HL-60 (cell line): ENCODE results near the gene LRBA.

ENCODE experiments used
- GABPA ChIP-seq: IDR thresholded peaks from 2 replicates; pipeline ENCODE4 v1.6.1; 2012; ENCODE audit warnings: low read depth
- POLR2AphosphoS5 ChIP-seq: IDR thresholded peaks from 2 replicates; pipeline ENCODE4 v1.6.1; 2012; ENCODE audit warnings: low read depth
- SPI1 ChIP-seq: IDR thresholded peaks from 2 replicates; pipeline ENCODE4 v1.6.1; 2012; ENCODE audit warnings: low read depth, mild to moderate bottlenecking, borderline replicate concordance
- TF ChIP-seq, protein P1 (sequence below): IDR thresholded peaks from one replicate; pipeline ENCODE4 v1.5.1; 2011; ENCODE audit warnings: low read length, control low read depth, inconsistent platforms; ENCODE audit not compliant: insufficient read depth
- TF ChIP-seq, protein P2 (sequence below): IDR thresholded peaks from 2 replicates; pipeline ENCODE4 v1.6.1; 2012; ENCODE audit warnings: low read depth; ENCODE audit not compliant: insufficient replicate concordance

DNA sequence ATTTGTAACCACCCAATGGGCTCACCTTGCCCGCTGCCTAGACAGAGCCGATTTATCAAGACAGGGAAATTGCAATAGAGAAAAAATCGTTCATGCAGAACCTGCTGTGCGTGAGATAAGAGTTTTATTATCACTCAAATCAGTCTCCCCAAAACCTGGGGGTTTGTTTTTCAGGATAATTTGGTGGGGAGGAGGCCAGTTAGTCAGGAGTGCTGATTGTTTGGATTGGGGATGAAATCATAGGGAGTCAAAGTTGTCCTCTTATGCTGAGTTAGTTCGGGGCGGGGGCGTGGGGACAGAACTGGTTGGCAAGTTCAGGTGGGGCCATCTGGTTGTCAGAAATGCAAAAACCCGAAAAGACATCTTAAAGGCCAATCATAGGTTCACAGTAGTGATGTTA is 230.1 kb downstream of the LRBA start:
- TF ChIP-seq, protein P1, sequence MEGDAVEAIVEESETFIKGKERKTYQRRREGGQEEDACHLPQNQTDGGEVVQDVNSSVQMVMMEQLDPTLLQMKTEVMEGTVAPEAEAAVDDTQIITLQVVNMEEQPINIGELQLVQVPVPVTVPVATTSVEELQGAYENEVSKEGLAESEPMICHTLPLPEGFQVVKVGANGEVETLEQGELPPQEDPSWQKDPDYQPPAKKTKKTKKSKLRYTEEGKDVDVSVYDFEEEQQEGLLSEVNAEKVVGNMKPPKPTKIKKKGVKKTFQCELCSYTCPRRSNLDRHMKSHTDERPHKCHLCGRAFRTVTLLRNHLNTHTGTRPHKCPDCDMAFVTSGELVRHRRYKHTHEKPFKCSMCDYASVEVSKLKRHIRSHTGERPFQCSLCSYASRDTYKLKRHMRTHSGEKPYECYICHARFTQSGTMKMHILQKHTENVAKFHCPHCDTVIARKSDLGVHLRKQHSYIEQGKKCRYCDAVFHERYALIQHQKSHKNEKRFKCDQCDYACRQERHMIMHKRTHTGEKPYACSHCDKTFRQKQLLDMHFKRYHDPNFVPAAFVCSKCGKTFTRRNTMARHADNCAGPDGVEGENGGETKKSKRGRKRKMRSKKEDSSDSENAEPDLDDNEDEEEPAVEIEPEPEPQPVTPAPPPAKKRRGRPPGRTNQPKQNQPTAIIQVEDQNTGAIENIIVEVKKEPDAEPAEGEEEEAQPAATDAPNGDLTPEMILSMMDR: no peak
- TF ChIP-seq GABPA: no peak
- TF ChIP-seq, protein P2, sequence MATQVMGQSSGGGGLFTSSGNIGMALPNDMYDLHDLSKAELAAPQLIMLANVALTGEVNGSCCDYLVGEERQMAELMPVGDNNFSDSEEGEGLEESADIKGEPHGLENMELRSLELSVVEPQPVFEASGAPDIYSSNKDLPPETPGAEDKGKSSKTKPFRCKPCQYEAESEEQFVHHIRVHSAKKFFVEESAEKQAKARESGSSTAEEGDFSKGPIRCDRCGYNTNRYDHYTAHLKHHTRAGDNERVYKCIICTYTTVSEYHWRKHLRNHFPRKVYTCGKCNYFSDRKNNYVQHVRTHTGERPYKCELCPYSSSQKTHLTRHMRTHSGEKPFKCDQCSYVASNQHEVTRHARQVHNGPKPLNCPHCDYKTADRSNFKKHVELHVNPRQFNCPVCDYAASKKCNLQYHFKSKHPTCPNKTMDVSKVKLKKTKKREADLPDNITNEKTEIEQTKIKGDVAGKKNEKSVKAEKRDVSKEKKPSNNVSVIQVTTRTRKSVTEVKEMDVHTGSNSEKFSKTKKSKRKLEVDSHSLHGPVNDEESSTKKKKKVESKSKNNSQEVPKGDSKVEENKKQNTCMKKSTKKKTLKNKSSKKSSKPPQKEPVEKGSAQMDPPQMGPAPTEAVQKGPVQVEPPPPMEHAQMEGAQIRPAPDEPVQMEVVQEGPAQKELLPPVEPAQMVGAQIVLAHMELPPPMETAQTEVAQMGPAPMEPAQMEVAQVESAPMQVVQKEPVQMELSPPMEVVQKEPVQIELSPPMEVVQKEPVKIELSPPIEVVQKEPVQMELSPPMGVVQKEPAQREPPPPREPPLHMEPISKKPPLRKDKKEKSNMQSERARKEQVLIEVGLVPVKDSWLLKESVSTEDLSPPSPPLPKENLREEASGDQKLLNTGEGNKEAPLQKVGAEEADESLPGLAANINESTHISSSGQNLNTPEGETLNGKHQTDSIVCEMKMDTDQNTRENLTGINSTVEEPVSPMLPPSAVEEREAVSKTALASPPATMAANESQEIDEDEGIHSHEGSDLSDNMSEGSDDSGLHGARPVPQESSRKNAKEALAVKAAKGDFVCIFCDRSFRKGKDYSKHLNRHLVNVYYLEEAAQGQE: no peak
- no peak for TF ChIP-seq POLR2AphosphoS5
- no peak for TF ChIP-seq SPI1
